Ectodermal cell (in vitro differentiated cells): ENCODE measurements around the gene ADSL.

Experiments used
- H3K27ac ChIP-seq: 2 replicates; pipeline ENCODE4 v1.7.0; 2013; ENCODE audit warnings: mild to moderate bottlenecking, low read depth, low read length; ENCODE audit not compliant: insufficient read depth, poor library complexity, severe bottlenecking
- H3K27me3 ChIP-seq: 2 replicates; pipeline ENCODE4 v1.7.0; 2013; ENCODE audit warnings: mild to moderate bottlenecking, low read length; ENCODE audit not compliant: insufficient read depth, control insufficient read depth, poor library complexity, severe bottlenecking
- H3K36me3 ChIP-seq: one replicate; pipeline ENCODE4 v1.7.0; 2013; ENCODE audit warnings: low read length; ENCODE audit not compliant: control insufficient read depth, insufficient read depth
- H3K4me1 ChIP-seq: one replicate; pipeline ENCODE4 v1.7.0; 2013; ENCODE audit warnings: low read length; ENCODE audit not compliant: control insufficient read depth, insufficient read depth
- H3K4me3 ChIP-seq: 2 replicates; pipeline ENCODE4 v1.7.0; 2013; ENCODE audit warnings: low read depth, low read length, control low read depth; ENCODE audit not compliant: insufficient read depth
- H3K9me3 ChIP-seq: 2 replicates; pipeline ENCODE4 v1.7.0; 2013; ENCODE audit warnings: mild to moderate bottlenecking, low read length, moderate library complexity; ENCODE audit not compliant: control insufficient read depth
- WGBS, 2 experiments: methylation state at CpG; one replicate each; pipeline ENCODE4 v1.1.7; 2013; ENCODE audit warnings: missing lambda C conversion rate in 2 of 2; 5-methylcytosine and 5-hydroxymethylcytosine counted together

The ADSL gene

DNA sequence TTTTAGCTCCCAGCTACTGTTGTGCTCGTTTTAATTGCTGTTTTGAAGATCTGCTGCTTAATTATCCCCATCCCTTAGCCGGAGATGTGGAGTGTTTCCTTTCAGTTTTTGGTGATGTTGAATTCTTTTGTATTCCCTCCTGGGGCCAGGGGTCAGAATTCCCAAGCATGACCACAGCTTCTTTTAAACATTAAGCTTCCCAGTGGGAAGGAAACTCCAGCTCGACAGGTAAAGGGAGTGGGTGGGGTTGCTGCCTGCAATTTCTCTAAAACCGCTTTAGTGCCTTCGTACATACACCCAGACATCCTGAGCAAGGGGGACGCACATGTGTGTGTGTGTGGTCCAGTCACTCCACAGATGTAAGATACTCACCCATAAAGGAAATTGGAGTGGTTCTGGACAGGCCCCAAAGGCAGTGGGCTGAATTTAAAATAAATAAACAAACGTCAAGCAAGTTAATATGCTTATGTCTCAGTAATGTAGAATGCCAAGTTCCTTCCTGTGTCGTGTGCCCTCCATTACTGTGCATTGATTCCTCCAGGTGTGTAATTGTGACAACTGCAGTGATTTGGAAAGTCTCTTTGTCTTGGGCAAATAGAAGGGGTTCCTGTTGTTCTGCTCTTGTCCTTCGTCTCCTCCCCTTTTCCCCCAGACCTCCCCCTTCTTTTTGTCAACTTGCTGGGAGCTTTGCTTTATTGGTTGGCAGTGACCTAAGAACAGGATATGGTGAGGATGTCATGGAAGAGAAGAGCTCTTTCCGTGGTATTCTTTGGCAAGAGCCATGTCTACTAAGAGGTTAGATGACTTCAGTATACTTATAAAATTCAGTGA, 19.2 kb upstream of the ADSL start:
- Histone ChIP-seq H3K4me3 (no peak overlapping the region), H3K27me3 (no peaks in the 10 kb centered on the region), H3K4me1 (peaks cover 38% of the 10 kb centered on the region), H3K27ac (no peak overlapping the region), H3K9me3 (no peaks in the 10 kb centered on the region), H3K36me3 (peaks cover 3% of the 10 kb centered on the region)
- WGBS, 2 experiments, result 58 to 69% methylated on average over 8 to 10 of the region's 10 CpGs

DNA sequence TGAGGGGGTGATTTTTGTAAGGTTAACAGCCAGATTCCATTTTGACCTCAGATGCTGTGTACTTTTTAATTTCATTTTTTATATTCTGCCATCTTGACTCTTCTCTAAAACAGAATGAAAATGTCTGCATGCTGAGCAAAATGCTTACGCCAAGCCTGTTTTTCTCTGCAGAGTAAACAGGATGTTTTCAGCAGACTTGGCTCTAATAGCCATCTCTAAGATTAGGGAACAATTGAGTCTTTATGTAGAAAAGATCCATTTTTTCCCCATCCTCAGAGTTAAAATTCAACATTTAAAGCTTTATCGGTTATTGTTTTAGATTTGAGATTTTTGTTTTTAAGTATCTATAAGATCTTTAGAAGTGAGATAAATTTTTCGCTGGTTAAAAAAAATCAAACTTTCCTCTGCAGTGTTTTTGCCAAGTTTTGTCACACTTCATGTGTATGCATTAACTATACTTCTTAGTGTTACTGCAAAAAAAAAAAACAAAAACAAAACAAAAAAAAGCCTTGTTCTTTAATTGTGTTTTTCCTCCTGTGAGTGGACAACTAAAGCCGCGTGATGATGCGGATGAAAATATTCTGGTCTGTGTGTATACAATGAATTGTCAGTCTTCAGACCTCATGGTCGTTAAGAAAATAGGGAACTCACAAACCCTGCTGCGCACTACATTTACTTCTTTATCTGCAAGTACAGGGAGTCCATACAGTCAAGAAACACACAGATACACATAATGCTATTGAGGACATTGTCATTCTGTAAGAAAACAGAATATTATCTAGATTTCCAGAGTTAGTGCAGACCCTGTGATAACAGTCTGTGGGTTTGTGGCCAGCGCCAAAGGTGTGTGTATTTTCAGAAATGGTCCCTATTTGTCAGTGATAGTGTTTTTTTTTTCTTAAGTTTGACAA, 17.5 kb upstream of the ADSL start:
- 94% methylated on average over 9 of the region's 9 CpGs for WGBS, 2 experiments

DNA sequence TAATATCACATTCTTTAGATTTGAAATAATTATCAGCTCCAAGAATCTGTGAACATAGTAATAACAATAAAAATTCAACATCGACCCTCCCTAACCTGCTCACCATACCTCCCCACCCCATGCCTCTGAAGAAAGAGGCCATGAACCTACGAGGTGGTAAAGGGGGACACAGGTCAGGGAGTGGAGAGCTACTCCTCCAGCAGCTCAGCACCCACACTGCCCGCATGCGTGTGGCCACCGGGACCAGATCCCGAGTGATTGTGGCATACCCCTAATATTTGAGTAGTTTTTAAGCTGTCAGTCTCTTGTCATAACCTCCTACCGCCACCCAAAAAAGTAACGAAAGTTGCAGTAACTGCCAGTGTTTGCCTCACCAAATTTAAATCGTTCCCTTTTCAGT, 16.8 kb upstream of the ADSL start:
- H3K27me3 ChIP-seq, result no peaks in the 10 kb centered on the region
- H3K27ac ChIP-seq, result no peak overlapping the region
- peaks cover 38% of the 10 kb centered on the region for H3K4me1 ChIP-seq
- H3K9me3 ChIP-seq, result no peaks in the 10 kb centered on the region
- H3K36me3 ChIP-seq, result no peaks in the 10 kb centered on the region
- no peak overlapping the region for H3K4me3 ChIP-seq
- 96 to 97% methylated on average over 8 to 9 of the region's 9 CpGs for WGBS, 2 experiments

More for the DNA sequence above, 17.5 kb upstream of the ADSL start:
- Histone ChIP-seq H3K4me1 (peaks cover 38% of the 10 kb centered on the region), H3K36me3 (no peaks in the 10 kb centered on the region), H3K9me3 (no peaks in the 10 kb centered on the region), H3K27ac (no peak overlapping the region), H3K27me3 (no peaks in the 10 kb centered on the region), H3K4me3 (no peak overlapping the region)

DNA sequence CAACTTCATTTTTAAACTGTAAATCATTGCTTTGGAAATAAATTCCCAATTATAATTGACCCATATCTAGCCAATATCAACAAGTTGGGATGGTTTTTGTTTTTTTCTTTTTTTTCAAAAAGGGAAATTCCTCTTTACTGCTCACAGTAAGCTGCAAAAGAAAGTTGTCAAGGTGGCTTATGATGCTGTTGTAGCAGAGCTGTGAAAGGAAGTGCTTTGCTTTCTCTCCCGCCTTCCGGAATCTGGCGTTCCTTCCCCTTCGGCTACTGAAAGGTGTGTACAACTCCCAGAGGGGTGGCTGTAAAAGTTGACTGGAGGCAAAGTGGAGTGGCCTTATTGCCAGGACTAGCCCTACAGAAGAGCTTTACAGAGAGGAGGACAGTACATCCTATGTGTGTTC, 16.2 kb upstream of the ADSL start:
- Histone ChIP-seq H3K9me3 (no peaks in the 10 kb centered on the region), H3K27ac (no peak overlapping the region), H3K4me1 (peaks cover 35% of the 10 kb centered on the region), H3K27me3 (no peaks in the 10 kb centered on the region), H3K36me3 (no peaks in the 10 kb centered on the region), H3K4me3 (no peak overlapping the region)
- 95 to 98% methylated on average over 4 of the region's 4 CpGs for WGBS, 2 experiments

DNA sequence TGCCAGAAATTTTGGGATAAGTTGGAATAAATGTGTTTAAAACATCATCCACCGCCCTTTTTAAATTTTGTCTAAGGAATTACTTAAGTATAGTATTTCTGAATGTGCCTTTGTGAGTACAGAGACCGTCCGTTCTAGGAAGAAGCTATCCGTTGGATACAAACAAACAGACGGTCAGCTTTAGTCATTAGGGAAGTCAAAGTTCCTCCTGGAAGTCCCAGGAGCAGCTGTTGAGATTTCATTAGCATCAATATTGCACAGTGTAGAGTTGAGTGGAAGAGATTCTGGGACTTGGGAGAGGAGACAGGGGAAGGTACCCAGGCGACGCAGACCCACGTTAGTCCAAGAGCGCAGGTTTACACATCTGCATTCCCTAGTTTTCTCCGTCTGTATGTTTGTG, 15.7 kb upstream of the ADSL start:
- Histone ChIP-seq H3K4me3 (no peak overlapping the region), H3K9me3 (no peaks in the 10 kb centered on the region), H3K27me3 (no peaks in the 10 kb centered on the region), H3K27ac (no peak overlapping the region), H3K36me3 (no peaks in the 10 kb centered on the region), H3K4me1 (peaks cover 29% of the 10 kb centered on the region)
- 94 to 95% methylated on average over 10 of the region's 10 CpGs for WGBS, 2 experiments

DNA sequence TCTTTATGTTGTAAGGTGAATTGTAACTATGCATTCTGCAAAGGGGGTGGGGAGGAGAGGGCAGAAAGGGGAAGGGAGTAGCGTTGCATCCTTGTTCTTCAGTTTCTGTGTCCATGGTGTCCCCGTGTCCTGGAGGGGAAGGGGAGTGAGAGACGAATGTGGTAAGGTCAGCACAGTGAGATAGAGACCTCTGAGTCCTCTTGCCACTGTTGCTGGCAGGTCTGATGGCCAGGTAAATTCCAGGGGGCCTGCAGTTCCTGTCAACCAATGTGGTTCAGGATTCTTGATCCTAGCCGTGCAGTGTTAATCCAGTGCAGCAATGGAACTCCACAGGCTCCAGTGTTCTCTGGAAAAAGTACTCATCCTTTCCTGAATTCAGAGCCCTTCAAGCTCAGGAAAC, 14.6 kb upstream of the ADSL start:
- no peak overlapping the region for H3K27ac ChIP-seq
- H3K36me3 ChIP-seq, result no peaks in the 10 kb centered on the region

DNA sequence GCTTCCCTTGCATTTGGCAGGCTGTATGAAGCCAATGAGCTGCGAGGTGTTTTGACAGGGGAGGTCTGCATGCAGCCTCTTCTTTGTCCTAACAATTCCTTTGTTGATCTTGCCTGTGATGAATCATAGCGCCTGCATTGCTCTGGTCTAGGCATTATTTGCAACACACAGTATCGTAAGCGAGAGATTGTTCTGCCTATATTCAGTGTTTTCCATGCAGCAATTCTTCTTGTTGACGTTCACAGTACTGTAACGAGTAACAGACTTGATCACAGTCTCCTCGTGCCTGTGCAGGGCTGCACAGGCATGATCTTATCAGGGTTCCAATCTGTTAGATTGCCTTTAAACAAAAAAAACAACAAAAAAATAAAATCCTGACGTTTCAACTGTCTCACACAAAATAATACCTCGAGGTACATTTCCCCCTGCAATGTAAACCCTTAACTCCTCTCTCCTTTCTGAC, 13.9 kb upstream of the ADSL start:
- Histone ChIP-seq H3K4me3 (no peak overlapping the region), H3K27me3 (no peaks in the 10 kb centered on the region), H3K36me3 (no peaks in the 10 kb centered on the region), H3K4me1 (peaks cover 16% of the 10 kb centered on the region), H3K9me3 (no peaks in the 10 kb centered on the region), H3K27ac (peak overlapping the region; percentile 26)
- WGBS, 2 experiments, result 81 to 83% methylated on average over 9 of the region's 9 CpGs

More for the DNA sequence above, 14.6 kb upstream of the ADSL start:
- Histone ChIP-seq H3K9me3 (no peaks in the 10 kb centered on the region), H3K4me3 (no peak overlapping the region), H3K27me3 (no peaks in the 10 kb centered on the region), H3K4me1 (peaks cover 22% of the 10 kb centered on the region)
- WGBS, 2 experiments, result 61 to 65% methylated on average over 4 of the region's 4 CpGs

DNA sequence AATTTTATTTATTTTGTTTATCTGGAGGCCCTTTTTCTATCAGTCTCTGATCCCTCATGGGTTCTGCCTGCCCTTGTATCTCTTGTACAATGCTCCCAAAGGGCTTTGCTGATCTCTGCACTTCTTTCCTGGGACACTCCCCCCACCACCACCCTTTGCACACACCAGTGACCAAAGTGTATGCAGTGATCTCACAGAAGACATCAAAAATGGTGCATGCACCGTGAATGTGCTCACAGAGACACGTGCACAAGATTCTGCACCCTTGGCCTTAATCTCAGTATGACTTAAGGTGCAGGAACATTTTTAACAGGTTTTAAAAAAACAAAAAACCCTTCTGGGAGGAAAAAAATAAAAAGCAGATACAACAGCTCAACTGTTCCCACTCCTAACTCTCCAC, 12.2 kb upstream of the ADSL start:
- Histone ChIP-seq H3K4me3 (no peak overlapping the region), H3K36me3 (no peaks in the 10 kb centered on the region), H3K27ac (no peak overlapping the region), H3K4me1 (peaks cover 16% of the 10 kb centered on the region), H3K9me3 (no peaks in the 10 kb centered on the region), H3K27me3 (no peaks in the 10 kb centered on the region)
- 85 to 100% methylated on average over 2 of the region's 2 CpGs for WGBS, 2 experiments

DNA sequence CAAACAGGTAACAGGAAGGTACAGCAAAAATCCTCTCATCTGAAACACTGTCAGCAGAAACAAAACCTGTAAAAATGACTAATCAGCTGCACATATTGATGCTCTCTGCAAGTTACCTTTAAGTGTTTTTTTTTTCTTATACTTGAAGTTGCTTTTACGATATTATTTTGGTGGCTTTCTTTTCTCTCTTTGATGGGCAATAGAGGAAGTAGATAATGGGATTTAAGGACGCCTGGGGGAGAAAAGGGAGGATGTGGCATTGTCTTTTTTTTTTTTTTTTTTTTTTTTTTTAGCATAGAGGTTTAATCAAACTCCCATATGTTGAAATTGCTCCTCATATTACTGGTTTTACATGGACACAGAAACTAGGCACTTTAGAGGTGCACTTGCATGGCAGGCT, 11.4 kb upstream of the ADSL start:
- no peaks in the 10 kb centered on the region for H3K27me3 ChIP-seq
- H3K27ac ChIP-seq, result no peak overlapping the region
- 92 to 100% methylated on average over 1 of the region's 2 CpGs for whole genome bisulfite sequencing, 2 experiments
- no peaks in the 10 kb centered on the region for H3K36me3 ChIP-seq
- no peaks in the 10 kb centered on the region for H3K9me3 ChIP-seq
- peaks cover 16% of the 10 kb centered on the region for H3K4me1 ChIP-seq
- H3K4me3 ChIP-seq, result no peak overlapping the region

DNA sequence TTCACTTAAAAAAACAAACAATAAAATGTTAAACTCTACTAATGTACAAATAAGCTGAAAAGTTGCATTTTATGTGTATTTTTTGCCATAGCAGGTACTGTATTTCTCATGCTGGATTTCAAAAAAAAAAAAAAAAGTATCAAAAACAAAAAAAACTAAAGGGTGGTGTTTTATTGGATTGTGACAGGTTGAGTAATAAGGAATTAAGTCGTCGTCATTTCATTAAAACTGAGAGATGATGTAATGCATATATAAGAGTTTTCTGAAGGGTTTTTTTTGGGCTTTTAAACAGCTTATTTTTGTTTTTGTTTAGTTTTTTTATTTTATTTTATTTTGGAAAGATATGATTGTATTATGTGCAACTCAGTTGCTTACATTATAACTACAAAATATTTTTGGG, 10.9 kb upstream of the ADSL start:
- H3K4me3 ChIP-seq, result no peak overlapping the region
- peaks cover 16% of the 10 kb centered on the region for H3K4me1 ChIP-seq
- no peak overlapping the region for H3K27ac ChIP-seq
- H3K36me3 ChIP-seq, result no peaks in the 10 kb centered on the region
- no peaks in the 10 kb centered on the region for H3K9me3 ChIP-seq
- no peaks in the 10 kb centered on the region for H3K27me3 ChIP-seq
- 95 to 96% methylated on average over 2 of the region's 2 CpGs for WGBS, 2 experiments
